IPS DF 6.9 (cell line): ENCODE measurements around the gene RANGAP1.
A peak's percentile ranks its signal among the peaks of the same experiment; 100 is the strongest.

Experiments
- DNase-seq: peaks from one replicate; pipeline ENCODE4 v3.0.0-alpha.2; 2013; ENCODE audit warnings: low read depth, low spot score
- H3K27ac ChIP-seq: one replicate; pipeline ENCODE4 v1.5.1; 2013; ENCODE audit warnings: low read length, control low read depth
- H3K27me3 ChIP-seq: 2 replicates; pipeline ENCODE4 v1.6.1; 2013; ENCODE audit warnings: mild to moderate bottlenecking, low read length; ENCODE audit not compliant: control insufficient read depth, insufficient read depth
- H3K36me3 ChIP-seq: 2 replicates; pipeline ENCODE4 v1.6.1; 2013; ENCODE audit warnings: low read length; ENCODE audit not compliant: control insufficient read depth, insufficient read depth
- H3K4me1 ChIP-seq: 2 replicates; pipeline ENCODE4 v1.6.1; 2013; ENCODE audit warnings: low read length; ENCODE audit not compliant: control insufficient read depth, insufficient read depth
- H3K4me3 ChIP-seq: 2 replicates; pipeline ENCODE4 v1.5.1; 2013; ENCODE audit warnings: mild to moderate bottlenecking, low read length
- H3K9me3 ChIP-seq: 2 replicates; pipeline ENCODE4 v1.6.1; 2013; ENCODE audit warnings: low read length, inconsistent platforms; ENCODE audit not compliant: control insufficient read depth, insufficient read depth
- WGBS: extraction: QIAGEN DNeasy Blood & Tissue Kit; methylation state at CpG from one replicate; pipeline ENCODE4 v1.1.7; 2013; ENCODE audit warnings: mixed read lengths, missing lambda C conversion rate; ENCODE audit not compliant: insufficient read length, insufficient coverage; 5-methylcytosine and 5-hydroxymethylcytosine counted together

The RANGAP1 gene

DNA sequence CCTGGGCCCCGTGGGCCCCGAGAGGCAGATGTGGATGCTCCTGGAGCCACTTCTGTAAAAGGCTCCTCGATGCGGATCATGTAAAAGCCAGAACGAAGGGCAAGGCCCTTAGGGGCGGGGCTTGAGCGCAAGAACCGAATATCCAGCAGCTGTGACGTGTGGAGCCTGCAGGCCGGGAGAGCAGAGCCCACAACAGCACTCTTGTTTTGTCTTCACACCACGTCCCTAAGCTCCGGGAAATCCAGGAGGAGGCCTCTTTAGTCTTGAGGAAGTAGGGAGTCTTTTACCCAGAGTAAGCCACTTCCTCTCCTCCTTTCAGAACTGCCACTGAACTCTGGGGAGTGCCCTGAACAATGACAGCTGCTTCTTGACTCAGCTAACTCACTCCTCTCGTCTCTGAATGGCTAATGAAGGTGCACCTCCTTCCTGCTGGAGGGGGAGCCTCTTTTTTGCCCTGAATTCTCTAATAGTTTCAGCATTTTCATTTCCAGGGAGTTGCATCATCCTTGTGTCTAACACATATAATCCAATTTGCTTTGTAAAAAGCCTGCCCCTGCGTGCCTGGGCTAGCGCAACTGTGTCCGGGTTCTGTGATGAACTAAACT lies 68.3 kb downstream of the RANGAP1 start:
- Histone ChIP-seq H3K27ac (no peak overlapping the region), H3K4me1 (0 out of 2 replicates have a peak, but pooled peaks cover 2% of the 10 kb centered on the region), H3K4me3 (no peak overlapping the region), H3K27me3 (no peaks in the 10 kb centered on the region), H3K9me3 (no peaks in the 10 kb centered on the region), H3K36me3 (peaks cover 15% of the 10 kb centered on the region)
- no peak for DNase-seq
- WGBS: no CpG with 5 or more reads among the region's 16 CpGs

DNA sequence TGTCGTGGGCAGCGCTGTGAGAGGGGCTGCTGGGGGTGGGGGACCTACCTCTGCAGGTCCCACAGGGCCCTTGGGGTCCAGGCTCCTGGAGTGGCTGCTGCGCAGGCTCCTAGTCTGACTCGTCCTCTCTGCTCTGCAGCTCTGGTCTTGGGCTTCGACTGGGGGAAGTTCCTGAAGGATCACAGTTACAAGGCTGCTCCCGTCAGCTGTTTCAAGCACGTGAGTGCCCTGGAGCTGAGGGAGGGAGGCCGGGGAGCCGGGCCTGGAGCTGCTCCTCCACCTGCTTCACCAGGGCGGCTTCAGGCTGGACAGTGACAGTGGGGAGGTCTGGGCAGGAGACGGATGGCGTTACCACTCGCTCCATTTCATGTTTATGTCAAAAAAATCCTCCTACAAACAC lies 69.0 kb downstream of the RANGAP1 start:
- WGBS: no CpG with 5 or more reads among the region's 13 CpGs
- H3K36me3 ChIP-seq: peaks cover 15% of the 10 kb centered on the region
- 0 out of 2 replicates have a peak, but pooled peaks cover 2% of the 10 kb centered on the region for H3K4me1 ChIP-seq
- DNase-seq: no peak
- H3K27me3 ChIP-seq: no peaks in the 10 kb centered on the region
- no peak overlapping the region for H3K27ac ChIP-seq
- H3K9me3 ChIP-seq: no peaks in the 10 kb centered on the region
- no peak overlapping the region for H3K4me3 ChIP-seq

DNA sequence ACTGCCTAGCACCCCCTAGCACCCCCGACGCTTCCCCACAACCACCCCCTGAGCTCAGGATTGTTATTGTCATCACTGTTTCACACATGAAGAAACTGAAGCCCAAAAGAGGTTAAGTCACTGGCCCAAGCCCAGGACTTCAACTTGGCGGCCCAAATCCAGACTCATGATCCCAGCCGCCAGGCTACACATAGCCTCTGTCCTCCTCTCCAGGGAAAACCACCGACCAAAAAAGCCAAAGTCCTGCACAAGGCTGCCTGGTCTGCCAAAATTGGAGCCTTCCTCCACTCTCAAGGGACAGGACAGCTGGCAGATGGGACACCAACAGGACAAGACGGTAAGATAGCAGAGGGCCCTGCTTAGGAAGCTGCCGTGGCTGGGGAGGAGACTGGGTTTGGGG lies 70.1 kb downstream of the RANGAP1 start:
- Histone ChIP-seq H3K4me3 (no peak overlapping the region), H3K9me3 (no peaks in the 10 kb centered on the region), H3K36me3 (peaks cover 11% of the 10 kb centered on the region), H3K27ac (no peak overlapping the region), H3K27me3 (no peaks in the 10 kb centered on the region), H3K4me1 (0 out of 2 replicates have a peak, but pooled peaks cover 2% of the 10 kb centered on the region)
- no CpG with 5 or more reads among the region's 7 CpGs for WGBS
- no peak for DNase-seq

DNA sequence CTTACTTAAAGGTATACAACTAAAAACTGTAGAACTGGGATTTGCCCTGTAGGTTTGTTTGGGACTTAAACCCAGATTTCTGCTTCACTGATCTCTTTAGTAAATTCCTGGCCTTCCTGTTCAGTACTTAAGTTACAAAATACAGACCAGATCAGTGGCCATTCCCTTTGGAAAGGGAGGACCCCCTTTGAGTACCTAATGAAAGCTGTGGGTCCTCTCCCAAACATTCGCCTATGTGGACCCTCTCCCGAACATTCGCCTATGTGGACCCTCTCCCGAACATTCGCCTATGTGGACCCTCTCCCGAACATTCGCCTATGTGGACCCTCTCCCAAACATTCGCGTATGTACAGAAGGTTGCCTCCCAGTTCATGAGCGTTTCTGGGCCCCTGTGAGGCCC lies 70.6 kb downstream of the RANGAP1 start:
- Histone ChIP-seq H3K27ac (no peak overlapping the region), H3K27me3 (no peaks in the 10 kb centered on the region), H3K36me3 (peaks cover 9% of the 10 kb centered on the region), H3K4me3 (no peak overlapping the region), H3K4me1 (0 out of 2 replicates have a peak, but pooled peaks cover 2% of the 10 kb centered on the region), H3K9me3 (no peaks in the 10 kb centered on the region)
- no CpG with 5 or more reads among the region's 10 CpGs for WGBS
- DNase-seq: no peak

- Histone ChIP-seq H3K4me1 (no peaks in the 10 kb centered on the region), H3K36me3 (0 out of 2 replicates have a peak, but pooled peaks cover 4% of the 10 kb centered on the region), H3K27me3 (no peaks in the 10 kb centered on the region), H3K4me3 (no peak overlapping the region), H3K9me3 (no peaks in the 10 kb centered on the region), H3K27ac (no peak overlapping the region)
- WGBS: no CpG with 5 or more reads among the region's 9 CpGs
- DNase-seq: no peak
Measured at GRCh38 chr22:41206719-41207118, 79.3 kb downstream of the RANGAP1 start.

DNA sequence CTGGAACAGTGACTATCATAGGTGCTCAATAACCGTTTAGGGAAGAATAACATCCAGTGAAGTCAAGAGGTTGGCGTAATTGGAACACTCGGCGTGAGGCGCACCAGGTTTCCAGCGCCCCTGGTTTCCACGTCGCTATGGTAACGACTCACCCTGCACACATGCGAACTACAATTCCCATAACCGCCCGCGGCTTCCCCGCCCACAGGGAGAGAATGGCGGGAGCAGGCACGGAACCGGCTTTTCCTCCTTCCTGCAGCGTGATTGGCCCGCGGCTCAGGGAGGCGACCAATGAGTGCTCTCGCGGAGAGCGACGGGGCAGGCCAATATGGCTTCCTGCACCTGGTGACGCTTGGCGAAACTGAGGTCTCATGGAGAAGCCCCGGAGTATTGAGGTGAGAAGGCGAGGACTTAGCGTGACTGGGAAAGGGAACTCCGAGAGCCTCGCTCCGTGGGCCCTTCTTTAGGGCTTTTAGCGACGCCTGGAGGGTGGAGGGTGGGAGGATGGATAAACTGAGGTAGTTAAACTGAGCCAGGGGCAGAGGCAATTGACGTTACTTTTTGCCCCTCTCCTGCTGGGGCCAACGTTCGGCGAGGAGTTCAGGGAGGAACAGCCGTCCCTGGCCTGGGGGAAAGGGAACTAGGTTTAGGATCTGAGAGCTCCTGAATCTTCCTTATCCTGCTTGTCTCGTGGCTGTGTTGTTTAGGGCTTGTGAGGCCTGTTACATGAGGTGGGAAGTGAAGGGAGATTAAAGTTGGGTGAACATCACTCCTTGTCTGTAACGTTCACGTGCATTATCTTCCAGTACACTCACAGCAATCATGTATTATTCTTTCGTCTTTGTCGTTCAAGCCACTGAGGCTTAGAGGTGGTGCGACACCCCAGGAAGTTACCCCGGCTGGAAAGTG lies 80.7 kb downstream of the RANGAP1 start, which contains the start of gene L3MBTL2:
Gene L3MBTL2, plus strand, starts transcription at position 321 of the 909 bp plus-strand sequence. Its CDS starts 51 bp downstream, at position 372.
- Histone ChIP-seq H3K36me3 (0 out of 2 replicates have a peak, but pooled peaks cover 4% of the 10 kb centered on the region), H3K4me3 (peak within 1 kb of the TSS; percentile 65), H3K27me3 (no peaks in the 10 kb centered on the region), H3K27ac (no peak within 1 kb of the TSS), H3K4me1 (no peaks in the 10 kb centered on the region), H3K9me3 (no peaks in the 10 kb centered on the region)
- WGBS: no CpG with 5 or more reads among the region's 47 CpGs
- DNase-seq: peak; percentile 95

DNA sequence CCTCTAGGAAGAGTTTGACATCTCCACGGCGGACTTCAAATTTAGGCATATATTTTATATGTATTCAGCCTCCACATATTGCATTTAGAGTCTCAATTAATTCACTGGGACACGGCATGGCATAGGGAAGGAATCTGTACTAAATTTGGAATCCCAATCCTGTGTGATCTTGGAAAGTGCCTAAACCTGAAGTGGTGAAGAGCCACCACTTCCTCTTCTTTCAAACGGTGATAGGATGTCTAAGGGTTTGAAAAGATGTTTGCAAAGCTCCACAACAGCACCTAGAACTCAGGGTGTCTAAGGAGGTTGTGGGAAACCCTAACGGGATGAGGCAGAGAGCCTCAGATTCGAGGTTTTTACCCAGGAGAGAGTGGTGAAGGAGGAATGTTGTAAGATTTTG lies 81.9 kb downstream of the RANGAP1 start:
- no peaks in the 10 kb centered on the region for H3K9me3 ChIP-seq
- no peak for DNase-seq
- H3K4me3 ChIP-seq: no peak overlapping the region
- WGBS: no CpG with 5 or more reads among the region's 6 CpGs
- no peaks in the 10 kb centered on the region for H3K4me1 ChIP-seq
- H3K36me3 ChIP-seq: no peaks in the 10 kb centered on the region
- H3K27ac ChIP-seq: no peak overlapping the region
- no peaks in the 10 kb centered on the region for H3K27me3 ChIP-seq

DNA sequence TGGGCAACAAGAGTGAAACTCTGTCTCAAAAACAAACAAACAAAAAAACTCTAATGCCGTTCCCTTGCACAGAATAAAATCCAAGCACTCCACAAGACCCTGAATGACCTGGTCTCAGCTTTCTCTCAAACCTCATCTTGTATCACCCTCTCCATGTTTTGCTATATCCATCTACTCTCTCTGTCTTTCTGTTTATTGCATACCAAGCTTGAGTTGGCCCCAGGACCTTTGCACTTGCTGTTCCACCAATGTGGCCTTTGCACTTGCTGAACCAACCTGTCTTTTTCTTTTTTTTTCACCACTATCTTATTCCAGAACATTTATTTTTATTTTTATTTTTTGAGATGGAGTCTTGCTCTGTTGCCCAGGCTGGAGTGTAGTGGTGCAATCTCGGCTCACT lies 82.9 kb downstream of the RANGAP1 start:
- no peak for DNase-seq
- no CpG with 5 or more reads among the region's 2 CpGs for WGBS
- Histone ChIP-seq H3K4me1 (no peaks in the 10 kb centered on the region), H3K27me3 (no peaks in the 10 kb centered on the region), H3K36me3 (no peaks in the 10 kb centered on the region), H3K4me3 (no peak overlapping the region), H3K27ac (no peak overlapping the region), H3K9me3 (no peaks in the 10 kb centered on the region)

- no peak for DNase-seq
- Histone ChIP-seq H3K4me3 (no peak overlapping the region), H3K27ac (no peak overlapping the region), H3K9me3 (no peaks in the 10 kb centered on the region), H3K4me1 (no peaks in the 10 kb centered on the region), H3K36me3 (no peaks in the 10 kb centered on the region), H3K27me3 (no peaks in the 10 kb centered on the region)
- no CpG with 5 or more reads among the region's 10 CpGs for WGBS
Measured at GRCh38 chr22:41201141-41201540, 84.8 kb downstream of the RANGAP1 start.

GRCh38 chr22:41198027-41198580 lies 87.9 kb downstream of the RANGAP1 start:
- no peak for DNase-seq
- Histone ChIP-seq H3K4me3 (no peak overlapping the region), H3K27ac (no peak overlapping the region), H3K9me3 (no peaks in the 10 kb centered on the region), H3K4me1 (no peaks in the 10 kb centered on the region), H3K27me3 (no peaks in the 10 kb centered on the region), H3K36me3 (no peaks in the 10 kb centered on the region)
- no CpG with 5 or more reads among the region's 9 CpGs for WGBS
